ENCODE results near the gene BMP7.

BMP7 gene

GRCh38 chr20:57266291-57267157, at the start of gene BMP7:
Gene BMP7, minus strand, starts transcription at chr20:57266641. Its CDS starts 519 bp downstream, at chr20:57266122.
- TF ChIP-seq CTCF (IDR thresholded peaks at IDR 0.05; ENCODE audit: control insufficient read depth, extremely low read depth, insufficient read depth): no peak
- no peak within 1 kb of the TSS for H3K4me3 ChIP-seq (ENCODE audit: low read depth, low read length)
- DNase-seq (ENCODE audit: low read depth): no peak

GRCh38 chr20:57315976-57316480, 49.6 kb upstream of the BMP7 start:
- no peak for TF ChIP-seq CTCF (IDR thresholded peaks at IDR 0.05; ENCODE audit: control insufficient read depth, extremely low read depth, insufficient read depth)
- DNase-seq (ENCODE audit: low read depth): no peak
- H3K4me3 ChIP-seq (ENCODE audit: low read depth, low read length): no peak overlapping the region

GRCh38 chr20:57315083-57315975, 48.9 kb upstream of the BMP7 start:
- no peak overlapping the region for H3K4me3 ChIP-seq (ENCODE audit: low read depth, low read length)
- TF ChIP-seq CTCF (IDR thresholded peaks at IDR 0.05; ENCODE audit: control insufficient read depth, extremely low read depth, insufficient read depth): no peak

GRCh38 chr20:57313951-57314350, 47.5 kb upstream of the BMP7 start:
- DNase-seq (ENCODE audit: low read depth): no peak
- no peak overlapping the region for H3K4me3 ChIP-seq (ENCODE audit: low read depth, low read length)
- no peak for TF ChIP-seq CTCF (IDR thresholded peaks at IDR 0.05; ENCODE audit: control insufficient read depth, extremely low read depth, insufficient read depth)

More at GRCh38 chr20:57315083-57315975, 48.9 kb upstream of the BMP7 start:
- no peak for DNase-seq (ENCODE audit: low read depth)

GRCh38 chr20:57313230-57313629, 46.8 kb upstream of the BMP7 start:
- TF ChIP-seq CTCF (IDR thresholded peaks at IDR 0.05; ENCODE audit: control insufficient read depth, extremely low read depth, insufficient read depth): no peak
- no peak for DNase-seq (ENCODE audit: low read depth)

GRCh38 chr20:57312138-57312537, 45.7 kb upstream of the BMP7 start:
- DNase-seq (ENCODE audit: low read depth): no peak
- no peak overlapping the region for H3K4me3 ChIP-seq (ENCODE audit: low read depth, low read length)
- no peak for TF ChIP-seq CTCF (IDR thresholded peaks at IDR 0.05; ENCODE audit: control insufficient read depth, extremely low read depth, insufficient read depth)

More at GRCh38 chr20:57313230-57313629, 46.8 kb upstream of the BMP7 start:
- H3K4me3 ChIP-seq (ENCODE audit: low read depth, low read length): no peak overlapping the region

Measured in LNCaP clone FGC (cell line).